G401.6 (cell line): Measurements from ENCODE around the gene TASL.
"Not testable (repeated sequence)": the region's sequence is repeated elsewhere in the genome, so short reads cannot be mapped to it uniquely, and the experiment has no call there.

ENCODE experiments used
- FAIRE-seq: peaks from 2 replicates; lab custom pipeline; 2012; peaks lifted over from hg19 to GRCh38; lab: Jason Lieb, UNC

Gene TASL

DNA sequence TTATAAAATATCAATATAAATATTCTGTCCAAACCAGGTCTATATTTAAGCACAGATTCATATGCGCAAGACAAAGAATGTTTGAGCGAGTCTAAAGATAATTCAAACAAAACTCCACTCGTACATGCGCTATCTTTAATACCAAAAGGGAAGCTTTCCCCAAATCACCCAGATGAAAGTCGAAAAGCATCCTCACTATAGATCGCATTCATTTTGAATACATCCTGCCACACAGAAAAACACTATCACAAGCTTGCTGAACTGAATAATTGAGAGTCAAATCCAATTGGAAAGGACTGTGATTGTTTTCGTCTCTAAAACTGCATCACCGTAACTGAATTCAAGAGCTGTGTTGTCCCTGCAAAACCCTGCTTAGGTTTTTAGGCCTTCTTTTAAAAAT lies 685 bp downstream of the TASL start:
- no peak for FAIRE-seq

DNA sequence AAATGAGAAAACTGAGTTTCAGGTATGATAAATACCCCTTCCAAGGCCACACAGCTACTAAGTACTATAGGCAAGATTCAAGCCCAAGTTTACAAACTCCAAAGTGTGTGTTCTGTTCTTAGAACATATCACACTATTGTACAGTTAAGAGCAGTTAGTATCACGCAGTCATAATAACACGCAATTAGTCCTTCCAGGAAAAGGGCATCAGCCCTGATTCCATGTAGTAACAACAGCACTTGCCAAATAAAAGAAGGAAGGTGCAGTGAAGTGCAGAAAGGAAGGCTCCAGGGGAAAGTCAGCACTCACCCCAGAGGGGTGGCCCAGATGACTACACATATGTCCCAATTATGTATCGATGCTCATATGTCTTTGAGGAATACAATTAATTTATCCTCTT lies 4.4 kb downstream of the TASL start:
- no peak for FAIRE-seq

- no peak for FAIRE-seq
These were observed 4.9 kb downstream of the TASL start for GRCh38 chrX:30572678-30573077.

- no peak for FAIRE-seq
These were observed 5.6 kb downstream of the TASL start for GRCh38 chrX:30572004-30572403.

DNA sequence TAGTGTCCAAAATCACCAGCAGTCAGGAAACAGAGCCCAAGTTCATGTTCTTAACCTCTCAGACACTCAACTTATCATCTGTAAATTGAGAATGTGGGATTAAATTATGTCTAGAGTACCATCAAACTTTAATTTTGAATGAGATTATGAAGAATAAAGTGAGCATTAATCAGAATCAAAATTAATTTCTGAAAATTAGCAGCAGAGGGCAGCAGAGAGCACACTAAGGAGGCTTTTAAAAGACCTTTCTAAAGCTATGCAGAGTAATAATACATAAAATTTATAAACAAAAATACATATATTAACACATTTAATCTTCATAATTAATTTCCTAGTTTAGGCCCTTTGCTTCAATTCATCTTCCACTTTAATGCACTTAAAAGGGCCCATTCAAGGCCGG lies 7.1 kb downstream of the TASL start:
- peak; percentile 94 for FAIRE-seq

DNA sequence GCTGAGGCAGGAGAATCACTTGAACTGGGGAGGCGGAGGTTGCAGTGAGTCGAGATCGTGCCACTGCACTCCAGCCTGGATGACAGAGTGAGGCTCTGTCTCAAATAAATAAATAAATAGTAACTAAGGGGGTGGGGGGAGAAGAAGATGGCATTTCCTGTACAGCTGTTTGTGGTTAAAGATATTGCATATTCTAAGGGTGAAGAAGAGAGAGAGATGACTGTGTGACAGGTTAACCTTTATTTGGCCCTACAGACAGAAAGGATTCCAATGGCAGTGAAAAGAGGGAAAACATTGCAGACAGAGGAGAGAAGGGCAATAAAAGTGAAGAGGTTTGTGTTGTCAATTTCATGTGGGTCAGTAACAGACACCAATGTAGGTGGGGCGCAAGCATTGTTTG lies 9.4 kb downstream of the TASL start:
- no peak for FAIRE-seq

GRCh38 chrX:30563070-30563469 lies 14.5 kb downstream of the TASL start:
- FAIRE-seq, result not testable (repeated sequence)

DNA sequence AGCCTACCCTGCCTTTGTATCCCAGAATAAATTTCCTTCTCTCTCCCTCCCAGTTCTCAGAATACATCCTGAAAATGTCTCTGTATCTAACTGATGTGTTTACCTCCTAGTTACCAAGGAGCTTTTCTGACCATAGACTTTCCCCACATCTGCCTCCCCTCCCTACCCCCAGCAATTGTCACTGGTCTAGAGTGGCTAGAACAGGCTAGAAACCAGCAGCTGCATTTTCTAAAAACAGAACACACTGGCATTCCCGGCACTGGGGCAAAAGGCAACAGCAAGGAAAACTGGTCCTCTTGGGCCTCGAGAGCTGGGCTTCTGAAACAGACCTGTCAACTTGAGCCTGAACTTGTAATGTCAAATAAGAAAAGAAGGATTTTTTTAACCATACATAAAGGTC lies 16.4 kb downstream of the TASL start:
- FAIRE-seq, result no peak

- FAIRE-seq, result no peak
These were observed 39.3 kb downstream of the TASL start for GRCh38 chrX:30538271-30538670.

DNA sequence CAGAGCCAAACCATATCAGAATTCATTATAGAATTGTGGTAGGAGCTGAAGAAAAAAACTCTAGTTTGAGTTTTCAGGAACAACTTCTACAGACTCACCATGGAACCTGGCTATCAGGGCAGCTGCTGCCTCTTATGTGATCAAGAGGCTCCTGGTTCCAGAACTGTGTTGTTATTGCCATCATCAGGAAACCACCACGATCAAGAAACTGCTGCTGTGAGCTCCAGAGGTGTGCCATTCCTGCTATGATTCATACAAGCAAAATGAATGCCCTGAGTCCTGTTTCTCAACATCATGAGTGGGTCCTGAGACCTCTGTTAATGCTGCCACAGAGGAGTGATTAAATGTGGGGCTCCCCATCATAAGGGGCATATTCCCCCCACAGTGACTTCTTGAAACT lies 43.7 kb downstream of the TASL start:
- no peak for FAIRE-seq

GRCh38 chrX:30533266-30533665 lies 44.3 kb downstream of the TASL start:
- no peak for FAIRE-seq

DNA sequence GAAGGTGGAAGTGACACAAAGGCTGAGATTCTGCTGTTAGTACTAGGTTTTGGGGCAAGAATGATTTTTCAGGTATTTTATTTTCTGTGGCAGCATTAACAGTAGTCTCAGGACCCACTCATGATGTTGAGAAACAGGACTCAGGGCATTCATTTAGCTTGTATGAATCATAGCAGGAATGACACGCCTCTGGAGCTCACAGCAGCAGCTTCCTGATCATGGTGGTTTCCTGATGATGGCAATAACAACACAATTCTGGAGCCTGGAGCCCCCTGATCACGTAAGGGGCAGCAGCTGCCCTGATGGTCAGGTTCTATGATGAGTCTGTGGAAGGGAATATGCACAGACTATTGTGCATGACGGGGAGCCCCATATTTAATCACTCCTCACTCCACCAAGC lies 47.0 kb downstream of the TASL start:
- no peak for FAIRE-seq

DNA sequence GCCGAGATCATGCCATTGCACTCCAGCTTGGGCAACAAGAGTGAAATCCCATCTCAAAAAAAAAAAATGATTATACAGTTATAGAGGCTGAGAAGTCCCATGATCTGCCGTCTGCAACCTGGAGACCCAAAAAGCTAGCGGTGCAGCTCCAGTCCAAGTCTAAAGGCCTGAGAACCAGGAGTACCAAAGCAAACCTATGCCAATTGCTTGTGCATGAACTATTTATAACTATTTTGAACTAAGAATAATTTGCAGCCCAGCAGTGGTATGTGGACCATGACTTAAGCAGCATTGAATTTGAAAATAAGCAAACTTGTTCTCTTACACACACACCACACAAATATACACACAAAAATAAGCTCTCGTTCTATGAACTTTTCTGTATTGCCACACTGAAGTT lies 51.8 kb downstream of the TASL start:
- no peak for FAIRE-seq

GRCh38 chrX:30521440-30522182 lies 56.0 kb downstream of the TASL start:
- FAIRE-seq, result no peak

DNA sequence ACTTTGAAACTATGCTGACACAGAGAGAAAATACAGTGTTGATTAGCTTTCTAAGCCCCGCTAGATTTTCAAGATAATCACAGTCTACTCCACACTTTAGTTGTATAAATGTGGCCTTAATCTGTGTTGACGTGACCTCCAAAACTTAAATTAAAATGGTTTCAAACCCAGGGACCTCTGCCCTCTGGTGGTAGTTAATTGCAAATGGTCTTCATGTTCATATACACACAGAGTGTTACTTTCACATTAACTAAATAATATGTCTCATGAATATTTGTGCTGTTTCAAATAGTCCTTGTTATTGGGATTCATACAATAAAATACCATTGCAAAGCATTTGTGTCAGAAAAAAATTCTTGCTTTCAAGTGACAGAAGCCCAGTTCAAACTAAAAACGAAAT lies 64.3 kb downstream of the TASL start:
- FAIRE-seq, result no peak
